Activated CD8-positive, alpha-beta T cell treated with anti-CD3 and anti-CD28 coated beads, Interleukin-2, amount 10 ng/mL, durations not matched to agents 7 days and 5 days (primary cell): ENCODE results near the gene ETV6. TPM values are rescaled to one million over a fixed set of nuclear protein-coding genes. Genes with fewer than 3 reads are reported as not detected.

Source experiments
- ATAC-seq: fragments of 150-1000 bp; cut with Tn5 transposase; one replicate; pipeline ENCODE4 v1.10.0; 2021; ENCODE audit warnings: moderate library complexity
- CTCF ChIA-PET: fragments of 350-600 bp; sonication (Branson Sonifier 250); formaldehyde crosslinking; loops from one replicate; lab custom pipeline; 2021; ENCODE audit warnings: antibody characterized with exemption; lab: Charles Lee
- POLR2A ChIA-PET: fragments of 350-600 bp; sonication (Branson Sonifier 250); formaldehyde crosslinking; loops from one replicate; lab custom pipeline; 2021; ENCODE audit warnings: antibody characterized with exemption; lab: Charles Lee
- DNase-seq: peaks from one replicate; pipeline ENCODE4 v3.0.0-alpha.2; 2020
- H3K27ac Mint-ChIP-seq: one replicate; pipeline ENCODE4 v1.8.0; 2021; ENCODE audit warnings: mild to moderate bottlenecking, mixed read lengths
- H3K27me3 Mint-ChIP-seq: one replicate; pipeline ENCODE4 v1.8.0; 2021; ENCODE audit warnings: low read depth, mixed read lengths
- H3K36me3 Mint-ChIP-seq: one replicate; pipeline ENCODE4 v1.8.0; 2021; ENCODE audit warnings: low read depth, mixed read lengths
- H3K4me1 Mint-ChIP-seq: one replicate; pipeline ENCODE4 v1.8.0; 2021; ENCODE audit warnings: low read depth, mixed read lengths
- H3K4me3 Mint-ChIP-seq: one replicate; pipeline ENCODE4 v1.8.0; 2021; ENCODE audit warnings: mild to moderate bottlenecking, mixed read lengths
- H3K9me3 Mint-ChIP-seq: one replicate; pipeline ENCODE4 v1.8.0; 2022; ENCODE audit warnings: mixed read lengths; ENCODE audit not compliant: insufficient read depth
- total RNA-seq, 2 experiments: library from RNA; stranded (reverse); gene quantifications; one replicate each; pipeline ENCODE4 v1.2.3, GENCODE V29; 2021

Gene ETV6
- total RNA-seq, 2 experiments from 2014 or later = 22.1 to 26.1 TPM

GRCh38 chr12:11840366-11840765 is 190.9 kb downstream of the ETV6 start:
- ChIA-PET CTCF (no interaction called here), POLR2A (no interaction called here)
- Mint-ChIP-seq H3K27me3 (no peaks in the 10 kb centered on the region), H3K4me3 (no peak overlapping the region), H3K36me3 (peaks cover 36% of the 10 kb centered on the region), H3K9me3 (no peaks in the 10 kb centered on the region), H3K4me1 (peaks cover 7% of the 10 kb centered on the region), H3K27ac (no peak overlapping the region)
- no peak for ATAC-seq
- DNase-seq = no peak

GRCh38 chr12:11846488-11846887 is 197.0 kb downstream of the ETV6 start:
- ATAC-seq = no peak
- Mint-ChIP-seq H3K4me3 (no peak overlapping the region), H3K9me3 (no peaks in the 10 kb centered on the region), H3K27ac (no peak overlapping the region), H3K4me1 (no peaks in the 10 kb centered on the region), H3K36me3 (peaks cover 24% of the 10 kb centered on the region), H3K27me3 (no peaks in the 10 kb centered on the region)
- ChIA-PET CTCF (no interaction called here), POLR2A (no interaction called here)
- DNase-seq = no peak

- CTCF ChIA-PET = no interaction called here
- POLR2A ChIA-PET = no interaction called here
- H3K36me3 Mint-ChIP-seq = peaks cover 17% of the 10 kb centered on the region
Measured at GRCh38 chr12:11847539-11847938, 198.1 kb downstream of the ETV6 start.

GRCh38 chr12:11849757-11850504 is 200.5 kb downstream of the ETV6 start:
- no peaks in the 10 kb centered on the region for H3K9me3 Mint-ChIP-seq
- ATAC-seq = no peak
- peaks cover 1% of the 10 kb centered on the region for H3K4me1 Mint-ChIP-seq
- H3K27me3 Mint-ChIP-seq = no peaks in the 10 kb centered on the region
- no peak overlapping the region for H3K27ac Mint-ChIP-seq
- H3K36me3 Mint-ChIP-seq = peaks cover 25% of the 10 kb centered on the region
- CTCF ChIA-PET = no interaction called here
- no peak overlapping the region for H3K4me3 Mint-ChIP-seq
- DNase-seq = no peak
- POLR2A ChIA-PET = interaction anchor here (0.7 kb wide), 1 partner anchor 478 kb away, joined by 4 read pairs; no protein-coding TSS in a partner anchor

More at GRCh38 chr12:11847539-11847938, 198.1 kb downstream of the ETV6 start:
- Mint-ChIP-seq H3K4me3 (no peak overlapping the region), H3K9me3 (no peaks in the 10 kb centered on the region), H3K4me1 (no peaks in the 10 kb centered on the region), H3K27me3 (no peaks in the 10 kb centered on the region), H3K27ac (no peak overlapping the region)
- no peak for ATAC-seq
- DNase-seq = no peak

GRCh38 chr12:11853126-11853525 is 203.7 kb downstream of the ETV6 start:
- peaks cover 22% of the 10 kb centered on the region for H3K36me3 Mint-ChIP-seq
- no peak overlapping the region for H3K27ac Mint-ChIP-seq
- no peak overlapping the region for H3K4me3 Mint-ChIP-seq
- DNase-seq (no peak), ATAC-seq (no peak)
- H3K27me3 Mint-ChIP-seq = no peaks in the 10 kb centered on the region
- no peaks in the 10 kb centered on the region for H3K9me3 Mint-ChIP-seq
- peaks cover 15% of the 10 kb centered on the region for H3K4me1 Mint-ChIP-seq
- CTCF ChIA-PET = interaction anchor here (0.9 to 1.2 kb wide), 2 partner anchors 20 to 180 kb away, joined by 4 read pairs; no protein-coding TSS in a partner anchor
- POLR2A ChIA-PET = no interaction called here

- CTCF ChIA-PET = no interaction called here
- Mint-ChIP-seq H3K4me1 (peaks cover 15% of the 10 kb centered on the region), H3K27me3 (no peaks in the 10 kb centered on the region), H3K9me3 (no peaks in the 10 kb centered on the region), H3K36me3 (peaks cover 28% of the 10 kb centered on the region), H3K4me3 (no peak overlapping the region), H3K27ac (no peak overlapping the region)
- DNase-seq = no peak
- POLR2A ChIA-PET = interaction anchor here (0.6 kb wide), 1 partner anchor 44 kb away, joined by 4 read pairs; no protein-coding TSS in a partner anchor
- no peak for ATAC-seq
Measured at GRCh38 chr12:11854011-11854499, 204.6 kb downstream of the ETV6 start.

GRCh38 chr12:11855983-11856374 is 206.5 kb downstream of the ETV6 start:
- ATAC-seq (no peak), DNase-seq (no peak)
- H3K36me3 Mint-ChIP-seq = peaks cover 28% of the 10 kb centered on the region
- POLR2A ChIA-PET = interaction anchor here (0.6 kb wide), 1 partner anchor 19 kb away, joined by 3 read pairs; no protein-coding TSS in a partner anchor
- no peaks in the 10 kb centered on the region for H3K27me3 Mint-ChIP-seq
- H3K9me3 Mint-ChIP-seq = no peaks in the 10 kb centered on the region
- H3K27ac Mint-ChIP-seq = no peak overlapping the region
- CTCF ChIA-PET = interaction anchor here (1.2 to 1.5 kb wide), 2 partner anchors 177 to 275 kb away, joined by 3 to 8 read pairs; no protein-coding TSS in a partner anchor
- no peak overlapping the region for H3K4me3 Mint-ChIP-seq
- peaks cover 15% of the 10 kb centered on the region for H3K4me1 Mint-ChIP-seq

- Mint-ChIP-seq H3K4me3 (no peak overlapping the region), H3K27ac (no peak overlapping the region), H3K27me3 (no peaks in the 10 kb centered on the region), H3K9me3 (no peaks in the 10 kb centered on the region), H3K36me3 (peaks cover 30% of the 10 kb centered on the region), H3K4me1 (peaks cover 15% of the 10 kb centered on the region)
- CTCF ChIA-PET = interaction anchor here (1.2 to 1.5 kb wide), 2 partner anchors 176 to 276 kb away, joined by 3 to 8 read pairs; no protein-coding TSS in a partner anchor
- POLR2A ChIA-PET = no interaction called here
- ATAC-seq (no peak), DNase-seq (no peak)
Measured at GRCh38 chr12:11856971-11857370, 207.5 kb downstream of the ETV6 start.

GRCh38 chr12:11859705-11860425 is 210.4 kb downstream of the ETV6 start:
- no peak overlapping the region for H3K27ac Mint-ChIP-seq
- H3K4me1 Mint-ChIP-seq = peaks cover 16% of the 10 kb centered on the region
- H3K36me3 Mint-ChIP-seq = peaks cover 29% of the 10 kb centered on the region
- POLR2A ChIA-PET = no interaction called here
- ATAC-seq (no peak), DNase-seq (no peak)
- H3K9me3 Mint-ChIP-seq = no peaks in the 10 kb centered on the region
- CTCF ChIA-PET = no interaction called here
- H3K4me3 Mint-ChIP-seq = no peak overlapping the region
- H3K27me3 Mint-ChIP-seq = no peaks in the 10 kb centered on the region

GRCh38 chr12:11861155-11861863 is 211.8 kb downstream of the ETV6 start:
- H3K4me3 Mint-ChIP-seq = no peak overlapping the region
- DNase-seq (no peak), ATAC-seq (no peak)
- H3K9me3 Mint-ChIP-seq = peaks cover 7% of the 10 kb centered on the region
- H3K27me3 Mint-ChIP-seq = no peaks in the 10 kb centered on the region
- CTCF ChIA-PET = no interaction called here
- H3K27ac Mint-ChIP-seq = no peak overlapping the region
- POLR2A ChIA-PET = no interaction called here
- H3K36me3 Mint-ChIP-seq = peaks cover 35% of the 10 kb centered on the region
- peaks cover 3% of the 10 kb centered on the region for H3K4me1 Mint-ChIP-seq

GRCh38 chr12:11861864-11862600 is 212.6 kb downstream of the ETV6 start:
- DNase-seq = no peak
- Mint-ChIP-seq H3K27me3 (no peaks in the 10 kb centered on the region), H3K27ac (no peak overlapping the region), H3K36me3 (peaks cover 43% of the 10 kb centered on the region), H3K9me3 (peaks cover 7% of the 10 kb centered on the region), H3K4me3 (no peak overlapping the region), H3K4me1 (peaks cover 2% of the 10 kb centered on the region)
- no peak for ATAC-seq
- ChIA-PET POLR2A (no interaction called here), CTCF (no interaction called here)
